HT1080 (cell line): Measurements from ENCODE around the gene IKZF3. TPM values are rescaled to one million over a fixed set of nuclear protein-coding genes. Genes with fewer than 3 reads are reported as not detected.

Experiments used
- DNase-seq: peaks from one replicate; pipeline ENCODE4 v3.0.0-alpha.2; 2015; ENCODE audit warnings: low read depth
- total RNA-seq: library from RNA; depleted of rRNA; stranded (reverse); fragments of >200 nt; shearing (Covaris generic); gene quantifications from 2 replicates; pipeline ENCODE4 v1.2.3, GENCODE V29; 2014

IKZF3 gene
- total RNA-seq, 1 experiment from 2014 or later: not detected

GRCh38 chr17:39818358-39819000 lies 45.6 kb downstream of the IKZF3 start:
- DNase-seq: no peak

- DNase-seq: no peak
Measured at GRCh38 chr17:39816272-39816671, 47.8 kb downstream of the IKZF3 start.

GRCh38 chr17:39814497-39814896 lies 49.6 kb downstream of the IKZF3 start:
- no peak for DNase-seq

GRCh38 chr17:39813631-39814030 lies 50.5 kb downstream of the IKZF3 start:
- no peak for DNase-seq

- no peak for DNase-seq
Measured at GRCh38 chr17:39812466-39812865, 51.6 kb downstream of the IKZF3 start.

- DNase-seq: no peak
Measured at GRCh38 chr17:39810939-39811728, 53.0 kb downstream of the IKZF3 start.

GRCh38 chr17:39809221-39809620 lies 54.9 kb downstream of the IKZF3 start:
- DNase-seq: no peak

- DNase-seq: no peak
Measured at GRCh38 chr17:39808409-39808997, 55.6 kb downstream of the IKZF3 start.

- no peak for DNase-seq
Measured at GRCh38 chr17:39804839-39805238, 59.3 kb downstream of the IKZF3 start.

- DNase-seq: no peak
Measured at GRCh38 chr17:39801055-39801454, 63.1 kb downstream of the IKZF3 start.

GRCh38 chr17:39800540-39800939 lies 63.6 kb downstream of the IKZF3 start:
- no peak for DNase-seq

GRCh38 chr17:39799395-39799794 lies 64.7 kb downstream of the IKZF3 start:
- no peak for DNase-seq

- no peak for DNase-seq
Measured at GRCh38 chr17:39794249-39794970, 69.7 kb downstream of the IKZF3 start.

GRCh38 chr17:39793301-39793872 lies 70.7 kb downstream of the IKZF3 start:
- DNase-seq: no peak

GRCh38 chr17:39792526-39793221 lies 71.4 kb downstream of the IKZF3 start:
- DNase-seq: no peak

- DNase-seq: no peak
Measured at GRCh38 chr17:39791111-39791992, 72.8 kb downstream of the IKZF3 start.

- no peak for DNase-seq
Measured at GRCh38 chr17:39787743-39788484, 76.2 kb downstream of the IKZF3 start.

GRCh38 chr17:39787041-39787440 lies 77.1 kb downstream of the IKZF3 start:
- DNase-seq: no peak

GRCh38 chr17:39782980-39783379 lies 81.1 kb downstream of the IKZF3 start:
- no peak for DNase-seq
